Chondrocyte (in vitro differentiated cells): ENCODE data around the gene ACOXL. TPM values are rescaled to one million over a fixed set of nuclear protein-coding genes. Genes with fewer than 3 reads are reported as not detected.

Experiments
- DNase-seq: peaks from one replicate; pipeline ENCODE4 v3.0.0; 2021; ENCODE audit warnings: mixed read lengths, low spot score
- H3K27ac Mint-ChIP-seq: one replicate; pipeline ENCODE4 v1.8.0; 2021; ENCODE audit warnings: mild to moderate bottlenecking, moderate library complexity, mixed read lengths; ENCODE audit not compliant: unreplicated experiment
- H3K27me3 Mint-ChIP-seq: 2 replicates; pipeline ENCODE4 v1.8.0; 2021; ENCODE audit warnings: low read depth, mixed read lengths
- H3K36me3 Mint-ChIP-seq: 2 replicates; pipeline ENCODE4 v1.8.0; 2021; ENCODE audit warnings: low read depth, mixed read lengths
- H3K4me1 Mint-ChIP-seq: 2 replicates; pipeline ENCODE4 v1.8.0; 2021; ENCODE audit warnings: low read depth, mild to moderate bottlenecking, mixed read lengths
- H3K4me3 Mint-ChIP-seq: one replicate; pipeline ENCODE4 v1.8.0; 2021; ENCODE audit warnings: mild to moderate bottlenecking, moderate library complexity, mixed read lengths; ENCODE audit not compliant: unreplicated experiment
- H3K9me3 Mint-ChIP-seq: 2 replicates; pipeline ENCODE4 v1.8.0; 2021; ENCODE audit warnings: low read depth, mixed read lengths
- total RNA-seq: library from RNA; stranded (reverse); gene quantifications from 3 replicates; pipeline ENCODE4 v1.2.1, GENCODE V29; 2021
- TF ChIP-seq, protein P1 (sequence below): fragments of 200-600 bp; sonication (generic); IDR thresholded peaks from 2 replicates; pipeline ENCODE4 v1.5.0; 2021; ENCODE audit warnings: antibody characterized with exemption, mild to moderate bottlenecking, moderate library complexity

ACOXL gene
- total RNA-seq, 1 donor from 2014 or later, result not detected

DNA sequence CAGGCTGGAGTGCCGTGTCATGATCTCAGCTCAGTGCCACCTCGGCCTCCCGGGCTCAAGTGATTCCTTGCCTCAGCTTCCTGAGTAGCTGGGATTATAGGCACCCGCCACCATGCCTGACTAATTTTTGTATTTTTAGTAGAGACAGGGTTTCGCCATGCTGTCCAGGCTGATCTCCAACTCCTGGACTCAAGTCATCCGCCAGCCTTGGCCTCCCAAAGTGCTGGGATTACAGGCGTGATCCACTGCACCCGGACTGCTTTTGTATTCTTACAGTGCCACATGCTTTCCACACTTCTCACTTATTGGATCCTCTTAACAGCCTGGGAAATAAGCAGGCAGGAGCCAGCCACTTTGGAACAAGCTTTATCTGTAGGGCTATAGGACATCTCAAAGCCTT, 363.1 kb downstream of the ACOXL start:
- no peak for DNase-seq
- TF ChIP-seq, protein P1, sequence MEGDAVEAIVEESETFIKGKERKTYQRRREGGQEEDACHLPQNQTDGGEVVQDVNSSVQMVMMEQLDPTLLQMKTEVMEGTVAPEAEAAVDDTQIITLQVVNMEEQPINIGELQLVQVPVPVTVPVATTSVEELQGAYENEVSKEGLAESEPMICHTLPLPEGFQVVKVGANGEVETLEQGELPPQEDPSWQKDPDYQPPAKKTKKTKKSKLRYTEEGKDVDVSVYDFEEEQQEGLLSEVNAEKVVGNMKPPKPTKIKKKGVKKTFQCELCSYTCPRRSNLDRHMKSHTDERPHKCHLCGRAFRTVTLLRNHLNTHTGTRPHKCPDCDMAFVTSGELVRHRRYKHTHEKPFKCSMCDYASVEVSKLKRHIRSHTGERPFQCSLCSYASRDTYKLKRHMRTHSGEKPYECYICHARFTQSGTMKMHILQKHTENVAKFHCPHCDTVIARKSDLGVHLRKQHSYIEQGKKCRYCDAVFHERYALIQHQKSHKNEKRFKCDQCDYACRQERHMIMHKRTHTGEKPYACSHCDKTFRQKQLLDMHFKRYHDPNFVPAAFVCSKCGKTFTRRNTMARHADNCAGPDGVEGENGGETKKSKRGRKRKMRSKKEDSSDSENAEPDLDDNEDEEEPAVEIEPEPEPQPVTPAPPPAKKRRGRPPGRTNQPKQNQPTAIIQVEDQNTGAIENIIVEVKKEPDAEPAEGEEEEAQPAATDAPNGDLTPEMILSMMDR, result no peak

DNA sequence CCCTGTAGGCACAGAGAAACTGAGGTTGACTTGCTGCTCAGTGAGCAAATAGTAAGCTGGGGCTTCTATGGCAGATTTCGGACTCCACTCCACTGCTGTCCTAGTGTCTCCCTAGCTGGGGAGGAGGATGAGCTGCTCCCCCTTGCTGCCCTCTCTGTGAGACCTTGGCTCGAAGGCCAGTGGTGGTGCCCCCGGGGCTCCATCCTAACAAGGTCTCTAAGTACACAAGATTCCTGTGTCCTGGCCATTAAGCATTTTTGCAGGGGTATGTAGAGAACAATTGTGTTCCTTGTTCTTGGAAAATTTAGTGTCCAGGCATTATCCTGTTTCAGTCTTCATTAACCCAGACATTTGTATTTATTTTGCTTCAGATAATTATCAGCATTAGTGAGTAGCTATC, 367.0 kb downstream of the ACOXL start:
- no peaks in the 10 kb centered on the region for H3K4me1 Mint-ChIP-seq
- DNase-seq, result no peak
- no peak overlapping the region for H3K27ac Mint-ChIP-seq
- TF ChIP-seq, protein P1, result no peak
- H3K9me3 Mint-ChIP-seq, result no peaks in the 10 kb centered on the region
- H3K36me3 Mint-ChIP-seq, result no peaks in the 10 kb centered on the region
- H3K27me3 Mint-ChIP-seq, result peaks cover 1% of the 10 kb centered on the region
- H3K4me3 Mint-ChIP-seq, result no peak overlapping the region

More for the DNA sequence above, 363.1 kb downstream of the ACOXL start:
- Mint-ChIP-seq H3K27me3 (peaks cover 11% of the 10 kb centered on the region), H3K36me3 (no peaks in the 10 kb centered on the region), H3K9me3 (no peaks in the 10 kb centered on the region), H3K4me3 (no peak overlapping the region), H3K27ac (no peak overlapping the region), H3K4me1 (no peaks in the 10 kb centered on the region)

DNA sequence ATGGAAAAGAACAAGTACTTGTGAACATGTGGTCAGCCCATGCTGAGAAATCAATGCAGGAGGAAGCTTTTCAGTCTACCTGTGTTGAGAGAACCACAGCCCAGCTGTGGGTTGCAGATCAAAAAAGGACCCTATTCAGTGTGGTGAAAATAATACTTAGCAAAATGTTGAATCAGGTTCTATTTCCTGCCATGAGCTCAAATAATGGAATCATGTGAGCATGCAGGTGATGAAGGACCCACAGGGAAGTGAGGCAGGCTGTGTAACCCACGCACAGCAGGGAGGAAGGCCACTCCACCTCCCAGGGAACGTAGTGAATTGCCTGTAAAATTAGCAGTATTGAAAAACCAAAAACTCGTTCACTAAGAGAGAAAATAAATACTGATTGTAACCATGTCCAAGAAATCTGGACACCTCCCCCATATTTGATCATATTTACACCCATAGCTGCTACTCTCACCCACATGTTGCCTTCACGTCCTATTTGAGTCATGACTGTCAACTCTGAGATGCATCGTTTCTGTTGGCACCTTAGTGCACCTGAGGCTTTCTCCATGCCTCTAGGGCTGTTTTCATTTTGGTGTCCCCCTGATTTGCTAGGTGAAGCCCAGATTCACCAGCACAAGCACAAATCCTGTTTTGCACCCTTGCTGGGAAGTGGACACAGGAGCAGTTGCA, 367.9 kb downstream of the ACOXL start:
- Mint-ChIP-seq H3K36me3 (no peaks in the 10 kb centered on the region), H3K9me3 (no peaks in the 10 kb centered on the region), H3K4me1 (no peaks in the 10 kb centered on the region), H3K27me3 (no peaks in the 10 kb centered on the region), H3K4me3 (no peak overlapping the region), H3K27ac (no peak overlapping the region)
- no peak for DNase-seq
- TF ChIP-seq, protein P1, result no peak

DNA sequence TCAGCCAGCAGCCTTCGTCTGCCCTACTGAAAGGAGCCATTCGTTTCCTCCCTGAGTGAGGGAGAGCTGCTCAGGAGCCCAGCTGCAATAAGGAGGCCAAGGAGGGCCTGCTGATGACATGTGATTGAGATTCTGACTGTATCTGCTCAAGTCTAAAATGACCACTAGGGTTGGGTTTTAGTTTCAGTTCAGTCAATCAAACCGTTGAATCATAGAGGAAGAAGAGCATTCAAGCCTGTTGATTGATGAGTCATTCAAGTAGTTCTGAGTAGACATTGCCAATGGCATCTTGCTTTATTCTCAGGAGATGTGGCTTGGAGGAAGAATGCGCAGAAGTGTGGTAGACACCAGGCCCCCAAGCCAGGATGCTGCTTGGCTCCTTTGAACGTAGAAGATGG, 368.4 kb downstream of the ACOXL start:
- DNase-seq, result no peak
- H3K4me1 Mint-ChIP-seq, result no peaks in the 10 kb centered on the region
- H3K27ac Mint-ChIP-seq, result no peak overlapping the region
- TF ChIP-seq, protein P1, result peak; percentile 38
- H3K36me3 Mint-ChIP-seq, result no peaks in the 10 kb centered on the region
- H3K9me3 Mint-ChIP-seq, result no peaks in the 10 kb centered on the region
- no peak overlapping the region for H3K4me3 Mint-ChIP-seq
- H3K27me3 Mint-ChIP-seq, result no peaks in the 10 kb centered on the region

DNA sequence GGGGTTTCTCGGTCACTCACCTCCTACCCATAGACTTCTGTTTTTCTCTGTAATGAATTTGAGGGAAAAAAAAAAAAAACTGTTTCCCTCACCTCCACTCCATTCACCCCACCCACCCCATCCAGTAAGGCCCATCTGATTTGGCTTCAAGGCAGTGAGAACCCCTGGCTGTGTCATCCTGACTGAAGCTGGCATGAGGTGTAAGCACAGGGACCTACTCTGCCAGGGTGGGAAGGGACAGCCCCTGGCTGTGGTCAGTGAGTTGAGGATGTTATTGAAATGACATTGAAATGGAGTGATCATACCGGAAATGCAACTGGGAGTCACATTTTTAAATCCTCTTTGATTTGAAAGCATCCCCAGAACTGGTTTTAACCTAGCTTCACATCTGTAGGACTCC, 369.2 kb downstream of the ACOXL start:
- Mint-ChIP-seq H3K4me3 (no peak overlapping the region), H3K27ac (no peak overlapping the region), H3K27me3 (peaks cover 2% of the 10 kb centered on the region), H3K4me1 (no peaks in the 10 kb centered on the region), H3K9me3 (no peaks in the 10 kb centered on the region), H3K36me3 (no peaks in the 10 kb centered on the region)
- TF ChIP-seq, protein P1, result no peak
- DNase-seq, result no peak
